ENCODE measurements around the gene NUMB. TPM values are rescaled to one million over a fixed set of nuclear protein-coding genes. Genes with fewer than 3 reads are reported as not detected.
A peak's percentile ranks its signal among the peaks of the same experiment; 100 is the strongest.

NUMB gene
- total and polyA plus RNA-seq, 2 donors = 15.9 to 38.3 TPM

DNA sequence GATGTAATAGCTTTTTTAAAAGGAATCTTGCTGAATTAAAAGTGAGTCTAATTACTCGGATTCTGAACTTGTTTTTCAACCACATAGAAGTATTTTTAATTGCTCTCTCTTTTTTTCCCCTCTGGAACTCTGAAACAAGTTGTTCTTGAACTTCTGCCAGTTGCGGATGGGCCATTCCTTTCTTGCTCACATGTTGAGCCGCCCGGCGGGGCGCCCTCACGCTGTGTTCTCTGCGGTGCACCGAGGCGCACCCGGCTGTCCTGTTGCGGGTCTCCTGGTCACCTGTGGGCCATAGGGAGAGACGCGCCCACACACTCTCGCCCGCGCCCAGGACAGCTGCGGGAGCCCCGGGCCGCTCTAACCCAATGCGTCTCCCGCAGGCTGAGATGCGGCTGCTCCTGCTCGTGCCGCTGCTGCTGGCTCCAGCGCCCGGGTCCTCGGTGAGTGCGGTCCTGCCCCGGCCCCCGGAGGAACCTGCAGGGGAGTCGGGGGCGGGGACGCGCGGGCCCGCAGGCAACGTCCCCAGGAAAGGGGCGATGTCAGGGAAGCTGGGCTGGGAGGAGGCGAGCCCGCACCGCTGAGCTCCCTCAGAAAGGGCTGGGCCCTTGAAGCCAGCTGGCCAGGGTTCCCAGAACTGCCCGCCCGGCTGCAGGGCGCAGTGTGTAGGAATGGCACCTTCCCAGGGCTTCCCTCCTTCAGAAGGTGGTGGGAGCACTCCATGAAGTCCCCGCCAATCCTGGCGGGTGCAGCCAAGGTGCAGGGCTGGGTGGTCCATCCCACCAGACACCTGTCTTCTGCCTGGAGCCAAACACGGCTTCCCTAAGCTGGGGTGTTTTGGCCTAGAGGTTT is 218.7 kb downstream of the NUMB start:
- Histone ChIP-seq H3K4me3 (ENCODE audit: low read length in 2 of 2) (no peak overlapping the region), H3K27ac (ENCODE audit: low read depth in 1 of 2, low read length in 1 of 2) (no peak overlapping the region), H3K4me1 (ENCODE audit: control insufficient read depth in 2 of 2, insufficient read depth in 2 of 2, low read length in 2 of 2) (peaks cover 0 to 45% of the 10 kb centered on the region in 2 donors), H3K27me3 (ENCODE audit: control insufficient read depth in 2 of 2, insufficient read depth in 1 of 2, low read length in 1 of 2) (peaks cover 55 to 93% of the 10 kb centered on the region in 2 donors), H3K36me3 (ENCODE audit: control insufficient read depth in 2 of 2, insufficient read depth in 2 of 2, low read length in 1 of 2) (no peaks in the 10 kb centered on the region), H3K9me3 (ENCODE audit: control insufficient read depth in 2 of 2, insufficient read depth in 1 of 2, low read length in 1 of 2) (no peaks in the 10 kb centered on the region)
- whole genome bisulfite sequencing = 17% methylated on average over 48 of the region's 48 CpGs
- DNase-seq (ENCODE audit: low read depth in 6 of 9, low spot score in 9 of 9) = no peak

DNA sequence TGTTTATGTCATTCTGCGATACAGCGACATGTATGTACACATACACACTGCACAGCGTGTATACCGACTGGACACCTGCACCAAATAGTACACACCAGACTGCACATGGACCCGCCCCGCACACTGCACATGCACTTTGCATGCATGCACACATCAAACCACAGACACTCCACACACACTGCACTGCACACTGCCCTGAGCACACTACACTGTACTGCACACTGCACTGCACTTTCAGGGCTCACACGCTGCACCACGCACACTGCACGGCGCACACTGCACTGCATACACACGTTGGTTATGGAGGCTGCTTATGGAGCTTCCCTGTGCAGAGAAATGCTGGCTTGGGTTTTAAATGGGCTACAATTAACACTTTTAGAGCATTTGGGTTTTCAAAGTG is 219.4 kb downstream of the NUMB start:
- H3K9me3 ChIP-seq (ENCODE audit: control insufficient read depth in 2 of 2, insufficient read depth in 1 of 2, low read length in 1 of 2) = no peaks in the 10 kb centered on the region
- H3K4me1 ChIP-seq (ENCODE audit: control insufficient read depth in 2 of 2, insufficient read depth in 2 of 2, low read length in 2 of 2) = peaks cover 0 to 39% of the 10 kb centered on the region in 2 donors
- no peak overlapping the region for H3K27ac ChIP-seq (ENCODE audit: low read depth in 1 of 2, low read length in 1 of 2)
- H3K4me3 ChIP-seq (ENCODE audit: low read length in 2 of 2) = no peak overlapping the region
- no peaks in the 10 kb centered on the region for H3K36me3 ChIP-seq (ENCODE audit: control insufficient read depth in 2 of 2, insufficient read depth in 2 of 2, low read length in 1 of 2)
- no peak for DNase-seq (ENCODE audit: low read depth in 6 of 9, low spot score in 9 of 9)
- peaks cover 55 to 93% of the 10 kb centered on the region in 2 donors for H3K27me3 ChIP-seq (ENCODE audit: control insufficient read depth in 2 of 2, insufficient read depth in 1 of 2, low read length in 1 of 2)
- 88% methylated on average over 11 of the region's 11 CpGs for WGBS

DNA sequence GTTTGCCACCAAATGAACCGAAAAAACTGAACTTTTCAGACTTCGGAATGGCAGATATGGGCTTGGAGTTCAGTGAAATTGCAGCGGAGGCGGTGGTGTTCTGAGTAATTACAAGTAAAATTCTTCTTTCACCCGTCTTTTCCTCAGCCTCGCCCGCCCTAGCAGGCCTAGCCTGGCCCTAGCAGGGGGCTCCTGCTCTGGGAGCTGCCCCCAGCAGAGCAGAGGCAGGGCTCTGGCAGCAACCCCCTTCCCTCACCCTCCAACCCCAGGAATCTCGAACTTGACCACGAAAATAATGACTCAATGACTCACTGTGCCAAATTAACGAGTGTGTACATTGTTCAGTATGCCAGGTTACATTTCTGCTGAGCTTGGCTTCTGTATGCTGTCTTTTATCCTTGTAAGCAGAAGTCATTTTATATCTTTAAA is 219.9 kb downstream of the NUMB start:
- no peak for DNase-seq (ENCODE audit: low read depth in 6 of 9, low spot score in 9 of 9)
- H3K36me3 ChIP-seq (ENCODE audit: control insufficient read depth in 2 of 2, insufficient read depth in 2 of 2, low read length in 1 of 2) = no peaks in the 10 kb centered on the region
- H3K4me1 ChIP-seq (ENCODE audit: control insufficient read depth in 2 of 2, insufficient read depth in 2 of 2, low read length in 2 of 2) = peaks cover 0 to 37% of the 10 kb centered on the region in 2 donors
- peak overlapping the region in 1 of 2 donors; percentile 25 for H3K27ac ChIP-seq (ENCODE audit: low read depth in 1 of 2, low read length in 1 of 2)
- no peaks in the 10 kb centered on the region for H3K9me3 ChIP-seq (ENCODE audit: control insufficient read depth in 2 of 2, insufficient read depth in 1 of 2, low read length in 1 of 2)
- 44% methylated on average over 10 of the region's 10 CpGs for WGBS
- peaks cover 55 to 94% of the 10 kb centered on the region in 2 donors for H3K27me3 ChIP-seq (ENCODE audit: control insufficient read depth in 2 of 2, insufficient read depth in 1 of 2, low read length in 1 of 2)
- peak overlapping the region in 1 of 2 donors; percentile 37 for H3K4me3 ChIP-seq (ENCODE audit: low read length in 2 of 2)

DNA sequence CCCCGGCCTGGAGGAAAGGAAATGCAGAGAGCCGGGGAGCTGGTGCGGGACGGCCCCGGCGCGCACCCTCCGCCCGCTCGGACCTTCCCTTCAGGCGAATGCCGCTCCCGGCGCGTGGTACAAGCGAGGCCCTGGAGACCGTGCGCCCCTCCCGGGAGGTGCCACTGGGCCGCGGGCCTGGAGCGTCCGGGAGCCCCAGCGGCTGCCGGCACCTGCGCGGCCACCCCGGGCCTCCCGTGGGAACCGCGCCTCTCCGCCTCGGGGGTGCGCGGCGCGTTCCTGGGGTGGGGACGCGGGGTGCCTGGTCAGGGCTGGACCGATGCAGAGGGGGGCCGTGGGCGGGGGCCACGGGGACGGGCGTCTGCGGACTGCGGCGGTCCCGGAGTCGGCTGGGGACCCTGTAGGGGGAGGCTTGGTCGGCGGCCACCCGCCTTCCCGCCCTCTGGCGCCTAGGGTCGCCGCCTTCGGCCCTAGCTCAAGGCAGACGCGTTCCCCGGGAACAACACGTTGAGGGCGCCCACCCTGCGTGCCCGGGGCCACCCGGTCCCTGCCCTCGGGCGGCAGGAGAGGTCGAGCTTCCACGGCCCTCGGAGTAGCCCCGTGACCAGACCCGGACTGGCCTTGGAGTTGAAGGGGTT is 220.4 kb downstream of the NUMB start:
- WGBS = 3% methylated on average over 73 of the region's 73 CpGs
- Histone ChIP-seq H3K27ac (ENCODE audit: low read depth in 1 of 2, low read length in 1 of 2) (peak overlapping the region in 1 of 2 donors; percentile 25), H3K4me1 (ENCODE audit: control insufficient read depth in 2 of 2, insufficient read depth in 2 of 2, low read length in 2 of 2) (peaks cover 0 to 37% of the 10 kb centered on the region in 2 donors), H3K9me3 (ENCODE audit: control insufficient read depth in 2 of 2, insufficient read depth in 1 of 2, low read length in 1 of 2) (no peaks in the 10 kb centered on the region), H3K27me3 (ENCODE audit: control insufficient read depth in 2 of 2, insufficient read depth in 1 of 2, low read length in 1 of 2) (peaks cover 57 to 97% of the 10 kb centered on the region in 2 donors), H3K36me3 (ENCODE audit: control insufficient read depth in 2 of 2, insufficient read depth in 2 of 2, low read length in 1 of 2) (no peaks in the 10 kb centered on the region), H3K4me3 (ENCODE audit: low read length in 2 of 2) (peak overlapping the region in 1 of 2 donors; percentile 37)
- no peak for DNase-seq (ENCODE audit: low read depth in 6 of 9, low spot score in 9 of 9)

DNA sequence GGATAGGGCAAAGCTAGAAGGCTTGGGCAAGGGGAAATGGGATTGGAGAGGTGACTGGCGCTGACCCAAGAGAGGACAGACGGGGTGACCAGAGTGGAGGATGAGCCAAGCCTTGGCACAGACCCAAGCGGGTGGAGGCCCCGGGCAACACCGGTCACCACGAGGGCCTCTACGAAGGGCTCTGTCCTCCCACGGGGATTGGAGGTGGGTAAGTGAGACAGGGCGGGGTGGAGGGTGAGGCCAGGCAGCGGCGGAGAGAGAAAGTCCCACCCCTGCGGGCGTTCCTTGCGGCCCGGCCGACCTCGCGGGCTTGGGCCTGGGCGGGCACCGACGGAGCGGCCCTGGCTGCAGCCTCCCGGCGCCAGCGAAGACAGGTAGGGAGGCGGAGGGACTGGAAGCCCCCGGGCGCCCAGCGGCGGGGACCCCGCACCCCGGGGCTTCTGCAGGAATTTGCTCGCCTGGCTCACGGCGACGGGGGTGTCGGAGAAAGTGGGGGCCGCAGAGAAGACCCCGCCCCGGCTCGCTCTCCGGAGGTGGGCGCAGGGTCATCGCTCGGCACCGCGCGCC is 221.0 kb downstream of the NUMB start, which contains the start of gene PAPLN:
PAPLN (plus strand) TSS at position 288 of the 567 bp plus-strand sequence. CDS start 2,273 bp downstream, outside the sequence.
- Histone ChIP-seq H3K27ac (ENCODE audit: low read depth in 1 of 2, low read length in 1 of 2) (peak within 1 kb of the TSS in 1 of 2 donors; percentile 25), H3K36me3 (ENCODE audit: control insufficient read depth in 2 of 2, insufficient read depth in 2 of 2, low read length in 1 of 2) (no peaks in the 10 kb centered on the region), H3K27me3 (ENCODE audit: control insufficient read depth in 2 of 2, insufficient read depth in 1 of 2, low read length in 1 of 2) (peaks cover 57 to 100% of the 10 kb centered on the region in 2 donors), H3K4me3 (ENCODE audit: low read length in 2 of 2) (peak within 1 kb of the TSS in 1 of 2 donors; percentile 37), H3K4me1 (ENCODE audit: control insufficient read depth in 2 of 2, insufficient read depth in 2 of 2, low read length in 2 of 2) (peaks cover 0 to 34% of the 10 kb centered on the region in 2 donors), H3K9me3 (ENCODE audit: control insufficient read depth in 2 of 2, insufficient read depth in 1 of 2, low read length in 1 of 2) (no peaks in the 10 kb centered on the region)
- 4% methylated on average over 48 of the region's 48 CpGs for WGBS
- DNase-seq (ENCODE audit: low read depth in 6 of 9, low spot score in 9 of 9) = no peak

DNA sequence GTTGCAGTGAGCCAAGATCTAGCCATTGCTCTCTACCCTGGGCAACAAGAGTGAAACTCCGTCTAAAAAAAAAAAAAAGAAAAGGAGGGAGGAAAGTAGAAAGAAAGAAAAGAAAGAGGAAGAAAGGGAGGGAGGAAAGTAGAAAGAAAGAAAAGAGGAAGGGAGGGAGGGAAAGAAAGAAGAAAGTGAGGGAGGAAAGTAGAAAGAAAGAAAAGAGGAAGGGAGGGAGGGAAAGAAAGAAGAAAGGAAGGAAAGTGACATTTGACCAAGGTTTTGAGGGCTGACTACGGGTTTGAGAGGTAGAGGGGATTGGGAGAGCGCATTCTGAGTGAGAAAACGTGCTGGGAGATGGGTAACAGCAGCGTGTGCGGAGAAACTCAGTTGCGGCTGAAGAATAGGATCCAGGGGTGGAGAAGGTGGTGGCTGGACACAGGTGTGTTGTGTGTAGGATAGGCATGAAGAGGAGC is 221.6 kb downstream of the NUMB start:
- Histone ChIP-seq H3K36me3 (ENCODE audit: control insufficient read depth in 2 of 2, insufficient read depth in 2 of 2, low read length in 1 of 2) (no peaks in the 10 kb centered on the region), H3K9me3 (ENCODE audit: control insufficient read depth in 2 of 2, insufficient read depth in 1 of 2, low read length in 1 of 2) (no peaks in the 10 kb centered on the region), H3K4me3 (ENCODE audit: low read length in 2 of 2) (no peak overlapping the region), H3K4me1 (ENCODE audit: control insufficient read depth in 2 of 2, insufficient read depth in 2 of 2, low read length in 2 of 2) (peaks cover 0 to 29% of the 10 kb centered on the region in 2 donors), H3K27me3 (ENCODE audit: control insufficient read depth in 2 of 2, insufficient read depth in 1 of 2, low read length in 1 of 2) (peaks cover 57 to 100% of the 10 kb centered on the region in 2 donors), H3K27ac (ENCODE audit: low read depth in 1 of 2, low read length in 1 of 2) (no peak overlapping the region)
- no peak for DNase-seq (ENCODE audit: low read depth in 6 of 9, low spot score in 9 of 9)
- 28% methylated on average over 6 of the region's 7 CpGs for WGBS

DNA sequence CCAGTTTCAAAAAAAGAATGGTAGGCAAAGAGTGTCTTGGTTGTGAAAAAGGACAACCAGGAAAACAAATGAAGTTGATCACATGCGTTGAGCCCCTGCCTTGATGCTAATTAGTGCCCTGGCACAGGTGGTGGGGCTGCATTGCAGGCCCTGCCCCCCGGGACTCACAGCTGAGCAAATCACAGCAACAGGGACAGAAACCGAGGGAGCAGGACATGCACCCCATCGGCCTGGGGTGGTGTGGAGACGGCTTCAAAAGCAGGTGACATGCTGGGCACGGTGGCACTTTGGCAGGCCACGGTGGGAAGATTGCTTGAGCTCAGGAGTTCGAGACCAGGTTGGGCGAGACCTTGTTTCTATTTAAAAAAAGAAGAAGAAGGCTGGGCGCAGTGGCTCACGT is 222.2 kb downstream of the NUMB start:
- DNase-seq (ENCODE audit: low read depth in 6 of 9, low spot score in 9 of 9) = no peak
- WGBS = 48% methylated on average over 11 of the region's 11 CpGs
- H3K27ac ChIP-seq (ENCODE audit: low read depth in 1 of 2, low read length in 1 of 2) = no peak overlapping the region
- peaks cover 0 to 23% of the 10 kb centered on the region in 2 donors for H3K4me1 ChIP-seq (ENCODE audit: control insufficient read depth in 2 of 2, insufficient read depth in 2 of 2, low read length in 2 of 2)
- H3K9me3 ChIP-seq (ENCODE audit: control insufficient read depth in 2 of 2, insufficient read depth in 1 of 2, low read length in 1 of 2) = no peaks in the 10 kb centered on the region
- no peak overlapping the region for H3K4me3 ChIP-seq (ENCODE audit: low read length in 2 of 2)
- peaks cover 57 to 95% of the 10 kb centered on the region in 2 donors for H3K27me3 ChIP-seq (ENCODE audit: control insufficient read depth in 2 of 2, insufficient read depth in 1 of 2, low read length in 1 of 2)
- H3K36me3 ChIP-seq (ENCODE audit: control insufficient read depth in 2 of 2, insufficient read depth in 2 of 2, low read length in 1 of 2) = no peaks in the 10 kb centered on the region

DNA sequence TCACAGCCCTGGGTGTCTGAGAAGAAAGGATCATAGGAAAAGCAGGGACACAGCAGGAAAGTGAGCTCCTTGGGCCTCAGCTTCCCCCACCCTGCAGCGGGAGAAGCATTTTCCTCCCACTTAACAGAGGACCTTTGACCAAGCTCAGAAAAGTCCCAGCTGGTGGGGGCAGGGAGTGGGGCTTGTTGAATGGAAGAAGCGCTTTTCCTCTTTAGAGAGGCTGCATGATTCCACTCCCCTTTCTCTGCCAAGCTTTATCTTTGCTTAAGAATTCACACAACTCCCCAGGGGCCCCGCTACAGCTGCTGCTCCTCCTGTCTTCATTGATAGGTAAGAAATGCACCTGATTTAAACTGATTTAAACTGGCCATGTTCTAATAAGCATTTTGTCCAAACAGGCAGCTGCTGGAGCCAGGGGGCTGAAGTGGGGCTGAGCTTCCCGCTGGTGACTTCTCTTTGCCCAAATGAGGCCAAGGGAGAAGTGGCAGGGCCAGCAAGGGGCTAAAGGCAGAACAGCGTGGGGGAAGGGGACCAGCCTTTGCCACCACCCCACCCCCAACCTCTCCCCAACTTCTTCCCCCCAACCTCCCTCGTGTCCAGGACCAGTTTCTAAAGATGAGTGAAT is 222.7 kb downstream of the NUMB start:
- 63% methylated on average over 6 of the region's 6 CpGs for WGBS
- Histone ChIP-seq H3K4me3 (ENCODE audit: low read length in 2 of 2) (no peak overlapping the region), H3K4me1 (ENCODE audit: control insufficient read depth in 2 of 2, insufficient read depth in 2 of 2, low read length in 2 of 2) (peaks cover 0 to 18% of the 10 kb centered on the region in 2 donors)

More for the DNA sequence above, 222.7 kb downstream of the NUMB start:
- peaks cover 54 to 90% of the 10 kb centered on the region in 2 donors for H3K27me3 ChIP-seq (ENCODE audit: control insufficient read depth in 2 of 2, insufficient read depth in 1 of 2, low read length in 1 of 2)
- no peaks in the 10 kb centered on the region for H3K36me3 ChIP-seq (ENCODE audit: control insufficient read depth in 2 of 2, insufficient read depth in 2 of 2, low read length in 1 of 2)
- no peaks in the 10 kb centered on the region for H3K9me3 ChIP-seq (ENCODE audit: control insufficient read depth in 2 of 2, insufficient read depth in 1 of 2, low read length in 1 of 2)
- no peak for DNase-seq (ENCODE audit: low read depth in 6 of 9, low spot score in 9 of 9)
- no peak overlapping the region for H3K27ac ChIP-seq (ENCODE audit: low read depth in 1 of 2, low read length in 1 of 2)
